HEK293 (cell line): ENCODE data around the gene SPRTN.
A peak's percentile ranks its signal among the peaks of the same experiment; 100 is the strongest.

Experiments used
- CTCF ChIA-PET: fragments of 350-600 bp; formaldehyde crosslinking; extraction: SDS; loops from one replicate; lab custom pipeline; 2021; ENCODE audit warnings: antibody characterized with exemption; lab: Yijun Ruan, JAX
- POLR2A ChIA-PET: fragments of 300-600 bp; formaldehyde crosslinking; extraction: SDS; loops from one replicate; lab custom pipeline; 2020; ENCODE audit warnings: antibody characterized with exemption, inconsistent platforms; lab: Yijun Ruan, JAX
- H3K27ac ChIP-seq: fragments of 200-500 bp; sonication (Bioruptor generic); 2 replicates; pipeline ENCODE4 v1.5.1; 2014; ENCODE audit warnings: low read depth, low read length, control low read depth, inconsistent platforms; ENCODE audit errors: extremely low read depth
- H3K36me3 ChIP-seq, 2 experiments: fragments of 200-500 bp in 1 of 2; sonication (Bioruptor generic) in 1 of 2; 1 replicate in 1 of 2; 2 replicates in 1 of 2; pipeline ENCODE4 v1.5.1; 2014 to 2017; ENCODE audit warnings: inconsistent platforms in 2 of 2, low read length in 2 of 2; ENCODE audit not compliant: control insufficient read depth in 2 of 2, insufficient read depth in 1 of 2
- H3K4me1 ChIP-seq: fragments of 200-500 bp; sonication (Bioruptor generic); 2 replicates; pipeline ENCODE4 v1.5.1; 2014; ENCODE audit warnings: mild to moderate bottlenecking, low read length, inconsistent platforms; ENCODE audit not compliant: control insufficient read depth, insufficient read depth
- H3K4me3 ChIP-seq: 2 replicates; pipeline ENCODE4 v1.5.1; 2011; ENCODE audit warnings: low read depth, mild to moderate bottlenecking, control low read depth, low read length, moderate library complexity
- H3K9me3 ChIP-seq: fragments of 200-500 bp; sonication (Bioruptor generic); 2 replicates; pipeline ENCODE4 v1.5.1; 2014; ENCODE audit warnings: low read depth, low read length, inconsistent platforms; ENCODE audit not compliant: control insufficient read depth, insufficient read depth
- SCRT2 ChIP-seq: fragments of 450-650 bp; formaldehyde crosslinking; IDR thresholded peaks from 2 replicates; pipeline ENCODE4 v1.5.1; 2016; ENCODE audit warnings: missing biosample characterization, missing genetic modification characterization
- ZBTB17 ChIP-seq: fragments of 450-650 bp; formaldehyde crosslinking; IDR thresholded peaks from 2 replicates; pipeline ENCODE4 v1.5.1; 2016; ENCODE audit warnings: missing biosample characterization, missing genetic modification characterization
- ZEB2 ChIP-seq: fragments of 450-650 bp; formaldehyde crosslinking; IDR thresholded peaks from 2 replicates; pipeline ENCODE4 v1.5.1; 2016; ENCODE audit warnings: missing biosample characterization, missing genetic modification characterization
- ZNF311 ChIP-seq: fragments of 450-650 bp; formaldehyde crosslinking; IDR thresholded peaks from 2 replicates; pipeline ENCODE4 v1.5.1; 2017; ENCODE audit warnings: missing biosample characterization, missing genetic modification characterization, borderline replicate concordance
- ZNF404 ChIP-seq: fragments of 450-650 bp; formaldehyde crosslinking; IDR thresholded peaks from 2 replicates; pipeline ENCODE4 v1.5.1; 2017; ENCODE audit warnings: missing biosample characterization, missing genetic modification characterization
- ZNF600 ChIP-seq: fragments of 450-650 bp; formaldehyde crosslinking; IDR thresholded peaks from 2 replicates; pipeline ENCODE4 v1.5.1; 2016; ENCODE audit warnings: missing biosample characterization, missing genetic modification characterization
- ZNF626 ChIP-seq: fragments of 450-650 bp; sonication (Bioruptor Pico); formaldehyde crosslinking; IDR thresholded peaks from 2 replicates; pipeline ENCODE4 v1.5.1; 2018; ENCODE audit warnings: missing biosample characterization, missing genetic modification characterization, inconsistent platforms
- ZSCAN23 ChIP-seq: fragments of 450-650 bp; formaldehyde crosslinking; IDR thresholded peaks from 2 replicates; pipeline ENCODE4 v1.5.1; 2016; ENCODE audit warnings: missing biosample characterization, missing genetic modification characterization
- TF ChIP-seq, protein P1 (sequence below): fragments of 450-650 bp; formaldehyde crosslinking; IDR thresholded peaks from 2 replicates; pipeline ENCODE4 v1.5.1; 2017; ENCODE audit warnings: missing biosample characterization, missing genetic modification characterization
- TF ChIP-seq, protein P2 (sequence below): fragments of 450-650 bp; formaldehyde crosslinking; IDR thresholded peaks from 2 replicates; pipeline ENCODE4 v1.5.1; 2016; ENCODE audit warnings: missing biosample characterization, missing genetic modification characterization
- TF ChIP-seq, protein P3 (sequence below): fragments of 450-650 bp; formaldehyde crosslinking; IDR thresholded peaks from 2 replicates; pipeline ENCODE4 v1.5.1; 2017; ENCODE audit warnings: missing biosample characterization, mild to moderate bottlenecking, missing genetic modification characterization, moderate library complexity
- TF ChIP-seq, protein P4 (sequence below): fragments of 450-650 bp; formaldehyde crosslinking; IDR thresholded peaks from 2 replicates; pipeline ENCODE4 v1.5.1; 2016; ENCODE audit warnings: missing biosample characterization, missing genetic modification characterization
- TF ChIP-seq, protein P5 (sequence below): fragments of 450-650 bp; formaldehyde crosslinking; IDR thresholded peaks from 2 replicates; pipeline ENCODE4 v1.5.1; 2016; ENCODE audit warnings: missing biosample characterization, missing genetic modification characterization
- TF ChIP-seq, protein P6 (sequence below): fragments of 450-650 bp; formaldehyde crosslinking; IDR thresholded peaks from 2 replicates; pipeline ENCODE4 v1.5.1; 2016; ENCODE audit warnings: missing biosample characterization, missing genetic modification characterization
- TF ChIP-seq, protein P7 (sequence below): fragments of 450-650 bp; formaldehyde crosslinking; IDR thresholded peaks from 2 replicates; pipeline ENCODE4 v1.5.1; 2016; ENCODE audit warnings: missing biosample characterization, missing genetic modification characterization, borderline replicate concordance
- TF ChIP-seq, protein P8 (sequence below): fragments of 450-650 bp; formaldehyde crosslinking; IDR thresholded peaks from 2 replicates; pipeline ENCODE4 v1.5.1; 2017; ENCODE audit warnings: missing biosample characterization, missing genetic modification characterization
- TF ChIP-seq, protein P9 (sequence below): fragments of 450-650 bp; formaldehyde crosslinking; IDR thresholded peaks from 2 replicates; pipeline ENCODE4 v1.5.1; 2017; ENCODE audit warnings: missing biosample characterization, missing genetic modification characterization

Gene SPRTN

DNA sequence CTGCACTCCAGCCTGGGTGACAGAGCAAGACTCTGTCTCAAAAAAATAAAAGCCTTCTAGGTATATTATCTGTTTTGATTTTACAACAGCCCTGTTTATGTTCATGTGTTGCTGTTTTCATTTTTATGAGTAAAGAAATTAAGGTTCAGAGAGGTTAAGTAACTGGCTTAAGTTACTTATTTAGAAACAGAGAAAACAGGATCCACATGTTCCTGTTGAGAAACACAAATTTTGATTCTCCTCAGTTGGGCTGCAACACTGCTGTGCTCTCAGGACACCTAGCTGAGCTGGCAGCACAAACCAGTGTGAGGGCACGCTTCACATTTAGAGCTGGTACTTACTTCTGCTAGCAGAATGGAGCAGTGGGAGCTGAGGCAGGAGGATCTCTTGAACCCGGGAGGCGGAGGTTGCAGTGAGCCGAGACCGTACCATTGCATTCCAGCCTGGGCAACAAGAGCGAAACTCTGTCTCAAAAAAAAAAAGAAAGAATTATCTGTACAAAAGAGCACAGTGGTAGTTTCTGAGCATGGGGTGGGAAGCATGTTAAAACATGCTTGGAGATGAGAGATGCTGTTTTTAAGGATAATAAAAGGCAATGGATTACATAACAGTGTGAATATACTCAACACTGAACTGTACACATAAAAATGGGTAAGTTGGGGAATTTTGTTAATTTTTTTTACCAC is 2.4 kb downstream of the SPRTN start:
- Histone ChIP-seq H3K4me1 (peaks cover 4% of the 10 kb centered on the region), H3K27ac (no peak overlapping the region), H3K9me3 (no peaks in the 10 kb centered on the region), H3K4me3 (no peak overlapping the region), H3K36me3 (peaks cover 33 to 52% of the 10 kb centered on the region in 2 experiments)
- ChIA-PET CTCF (interaction anchor here (0.6 to 1.3 kb wide), 5 partner anchors 17 to 522 kb away, joined by 3 to 6 read pairs (median 3); no protein-coding TSS in a partner anchor), POLR2A (no interaction called here)
- TF ChIP-seq, protein P1, sequence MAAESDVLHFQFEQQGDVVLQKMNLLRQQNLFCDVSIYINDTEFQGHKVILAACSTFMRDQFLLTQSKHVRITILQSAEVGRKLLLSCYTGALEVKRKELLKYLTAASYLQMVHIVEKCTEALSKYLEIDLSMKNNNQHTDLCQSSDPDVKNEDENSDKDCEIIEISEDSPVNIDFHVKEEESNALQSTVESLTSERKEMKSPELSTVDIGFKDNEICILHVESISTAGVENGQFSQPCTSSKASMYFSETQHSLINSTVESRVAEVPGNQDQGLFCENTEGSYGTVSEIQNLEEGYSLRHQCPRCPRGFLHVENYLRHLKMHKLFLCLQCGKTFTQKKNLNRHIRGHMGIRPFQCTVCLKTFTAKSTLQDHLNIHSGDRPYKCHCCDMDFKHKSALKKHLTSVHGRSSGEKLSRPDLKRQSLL (tag by site-specific recombination) = no peak
- TF ChIP-seq, protein P2, sequence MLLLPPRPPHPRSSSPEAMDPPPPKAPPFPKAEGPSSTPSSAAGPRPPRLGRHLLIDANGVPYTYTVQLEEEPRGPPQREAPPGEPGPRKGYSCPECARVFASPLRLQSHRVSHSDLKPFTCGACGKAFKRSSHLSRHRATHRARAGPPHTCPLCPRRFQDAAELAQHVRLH (tag by site-specific recombination) = no peak
- TF ChIP-seq, protein P3, sequence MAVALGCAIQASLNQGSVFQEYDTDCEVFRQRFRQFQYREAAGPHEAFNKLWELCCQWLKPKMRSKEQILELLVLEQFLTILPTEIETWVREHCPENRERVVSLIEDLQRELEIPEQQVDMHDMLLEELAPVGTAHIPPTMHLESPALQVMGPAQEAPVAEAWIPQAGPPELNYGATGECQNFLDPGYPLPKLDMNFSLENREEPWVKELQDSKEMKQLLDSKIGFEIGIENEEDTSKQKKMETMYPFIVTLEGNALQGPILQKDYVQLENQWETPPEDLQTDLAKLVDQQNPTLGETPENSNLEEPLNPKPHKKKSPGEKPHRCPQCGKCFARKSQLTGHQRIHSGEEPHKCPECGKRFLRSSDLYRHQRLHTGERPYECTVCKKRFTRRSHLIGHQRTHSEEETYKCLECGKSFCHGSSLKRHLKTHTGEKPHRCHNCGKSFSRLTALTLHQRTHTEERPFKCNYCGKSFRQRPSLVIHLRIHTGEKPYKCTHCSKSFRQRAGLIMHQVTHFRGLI = peak; percentile 76; the same call in 1 of the 2 replicates
- TF ChIP-seq, protein P4, sequence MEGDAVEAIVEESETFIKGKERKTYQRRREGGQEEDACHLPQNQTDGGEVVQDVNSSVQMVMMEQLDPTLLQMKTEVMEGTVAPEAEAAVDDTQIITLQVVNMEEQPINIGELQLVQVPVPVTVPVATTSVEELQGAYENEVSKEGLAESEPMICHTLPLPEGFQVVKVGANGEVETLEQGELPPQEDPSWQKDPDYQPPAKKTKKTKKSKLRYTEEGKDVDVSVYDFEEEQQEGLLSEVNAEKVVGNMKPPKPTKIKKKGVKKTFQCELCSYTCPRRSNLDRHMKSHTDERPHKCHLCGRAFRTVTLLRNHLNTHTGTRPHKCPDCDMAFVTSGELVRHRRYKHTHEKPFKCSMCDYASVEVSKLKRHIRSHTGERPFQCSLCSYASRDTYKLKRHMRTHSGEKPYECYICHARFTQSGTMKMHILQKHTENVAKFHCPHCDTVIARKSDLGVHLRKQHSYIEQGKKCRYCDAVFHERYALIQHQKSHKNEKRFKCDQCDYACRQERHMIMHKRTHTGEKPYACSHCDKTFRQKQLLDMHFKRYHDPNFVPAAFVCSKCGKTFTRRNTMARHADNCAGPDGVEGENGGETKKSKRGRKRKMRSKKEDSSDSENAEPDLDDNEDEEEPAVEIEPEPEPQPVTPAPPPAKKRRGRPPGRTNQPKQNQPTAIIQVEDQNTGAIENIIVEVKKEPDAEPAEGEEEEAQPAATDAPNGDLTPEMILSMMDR (tag by site-specific recombination) = no peak
- TF ChIP-seq ZNF600 (tag by site-specific recombination) (peak; percentile 39; the same call in 1 of the 2 replicates), SCRT2 (tag by site-specific recombination) (peak; percentile 72), ZNF626 (tag by site-specific recombination) (no peak), ZBTB17 (tag by site-specific recombination) (peak; percentile 80), ZNF404 (no peak), ZEB2 (tag by site-specific recombination) (no peak), ZNF311 (tag by site-specific recombination) (no peak), ZSCAN23 (tag by site-specific recombination) (no peak)
- TF ChIP-seq, protein P5, sequence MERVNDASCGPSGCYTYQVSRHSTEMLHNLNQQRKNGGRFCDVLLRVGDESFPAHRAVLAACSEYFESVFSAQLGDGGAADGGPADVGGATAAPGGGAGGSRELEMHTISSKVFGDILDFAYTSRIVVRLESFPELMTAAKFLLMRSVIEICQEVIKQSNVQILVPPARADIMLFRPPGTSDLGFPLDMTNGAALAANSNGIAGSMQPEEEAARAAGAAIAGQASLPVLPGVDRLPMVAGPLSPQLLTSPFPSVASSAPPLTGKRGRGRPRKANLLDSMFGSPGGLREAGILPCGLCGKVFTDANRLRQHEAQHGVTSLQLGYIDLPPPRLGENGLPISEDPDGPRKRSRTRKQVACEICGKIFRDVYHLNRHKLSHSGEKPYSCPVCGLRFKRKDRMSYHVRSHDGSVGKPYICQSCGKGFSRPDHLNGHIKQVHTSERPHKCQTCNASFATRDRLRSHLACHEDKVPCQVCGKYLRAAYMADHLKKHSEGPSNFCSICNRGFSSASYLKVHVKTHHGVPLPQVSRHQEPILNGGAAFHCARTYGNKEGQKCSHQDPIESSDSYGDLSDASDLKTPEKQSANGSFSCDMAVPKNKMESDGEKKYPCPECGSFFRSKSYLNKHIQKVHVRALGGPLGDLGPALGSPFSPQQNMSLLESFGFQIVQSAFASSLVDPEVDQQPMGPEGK = no peak
- TF ChIP-seq, protein P6, sequence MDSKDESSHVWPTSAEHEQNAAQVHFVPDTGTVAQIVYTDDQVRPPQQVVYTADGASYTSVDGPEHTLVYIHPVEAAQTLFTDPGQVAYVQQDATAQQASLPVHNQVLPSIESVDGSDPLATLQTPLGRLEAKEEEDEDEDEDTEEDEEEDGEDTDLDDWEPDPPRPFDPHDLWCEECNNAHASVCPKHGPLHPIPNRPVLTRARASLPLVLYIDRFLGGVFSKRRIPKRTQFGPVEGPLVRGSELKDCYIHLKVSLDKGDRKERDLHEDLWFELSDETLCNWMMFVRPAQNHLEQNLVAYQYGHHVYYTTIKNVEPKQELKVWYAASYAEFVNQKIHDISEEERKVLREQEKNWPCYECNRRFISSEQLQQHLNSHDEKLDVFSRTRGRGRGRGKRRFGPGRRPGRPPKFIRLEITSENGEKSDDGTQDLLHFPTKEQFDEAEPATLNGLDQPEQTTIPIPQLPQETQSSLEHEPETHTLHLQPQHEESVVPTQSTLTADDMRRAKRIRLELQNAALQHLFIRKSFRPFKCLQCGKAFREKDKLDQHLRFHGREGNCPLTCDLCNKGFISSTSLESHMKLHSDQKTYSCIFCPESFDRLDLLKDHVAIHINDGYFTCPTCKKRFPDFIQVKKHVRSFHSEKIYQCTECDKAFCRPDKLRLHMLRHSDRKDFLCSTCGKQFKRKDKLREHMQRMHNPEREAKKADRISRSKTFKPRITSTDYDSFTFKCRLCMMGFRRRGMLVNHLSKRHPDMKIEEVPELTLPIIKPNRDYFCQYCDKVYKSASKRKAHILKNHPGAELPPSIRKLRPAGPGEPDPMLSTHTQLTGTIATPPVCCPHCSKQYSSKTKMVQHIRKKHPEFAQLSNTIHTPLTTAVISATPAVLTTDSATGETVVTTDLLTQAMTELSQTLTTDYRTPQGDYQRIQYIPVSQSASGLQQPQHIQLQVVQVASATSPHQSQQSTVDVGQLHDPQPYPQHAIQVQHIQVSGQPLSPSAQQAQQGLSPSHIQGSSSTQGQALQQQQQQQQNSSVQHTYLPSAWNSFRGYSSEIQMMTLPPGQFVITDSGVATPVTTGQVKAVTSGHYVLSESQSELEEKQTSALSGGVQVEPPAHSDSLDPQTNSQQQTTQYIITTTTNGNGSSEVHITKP (tag by site-specific recombination) = peak; percentile 61
- TF ChIP-seq, protein P7, sequence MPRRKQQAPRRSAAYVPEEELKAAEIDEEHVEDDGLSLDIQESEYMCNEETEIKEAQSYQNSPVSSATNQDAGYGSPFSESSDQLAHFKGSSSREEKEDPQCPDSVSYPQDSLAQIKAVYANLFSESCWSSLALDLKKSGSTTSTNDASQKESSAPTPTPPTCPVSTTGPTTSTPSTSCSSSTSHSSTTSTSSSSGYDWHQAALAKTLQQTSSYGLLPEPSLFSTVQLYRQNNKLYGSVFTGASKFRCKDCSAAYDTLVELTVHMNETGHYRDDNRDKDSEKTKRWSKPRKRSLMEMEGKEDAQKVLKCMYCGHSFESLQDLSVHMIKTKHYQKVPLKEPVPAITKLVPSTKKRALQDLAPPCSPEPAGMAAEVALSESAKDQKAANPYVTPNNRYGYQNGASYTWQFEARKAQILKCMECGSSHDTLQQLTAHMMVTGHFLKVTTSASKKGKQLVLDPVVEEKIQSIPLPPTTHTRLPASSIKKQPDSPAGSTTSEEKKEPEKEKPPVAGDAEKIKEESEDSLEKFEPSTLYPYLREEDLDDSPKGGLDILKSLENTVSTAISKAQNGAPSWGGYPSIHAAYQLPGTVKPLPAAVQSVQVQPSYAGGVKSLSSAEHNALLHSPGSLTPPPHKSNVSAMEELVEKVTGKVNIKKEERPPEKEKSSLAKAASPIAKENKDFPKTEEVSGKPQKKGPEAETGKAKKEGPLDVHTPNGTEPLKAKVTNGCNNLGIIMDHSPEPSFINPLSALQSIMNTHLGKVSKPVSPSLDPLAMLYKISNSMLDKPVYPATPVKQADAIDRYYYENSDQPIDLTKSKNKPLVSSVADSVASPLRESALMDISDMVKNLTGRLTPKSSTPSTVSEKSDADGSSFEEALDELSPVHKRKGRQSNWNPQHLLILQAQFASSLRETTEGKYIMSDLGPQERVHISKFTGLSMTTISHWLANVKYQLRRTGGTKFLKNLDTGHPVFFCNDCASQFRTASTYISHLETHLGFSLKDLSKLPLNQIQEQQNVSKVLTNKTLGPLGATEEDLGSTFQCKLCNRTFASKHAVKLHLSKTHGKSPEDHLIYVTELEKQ (tag by site-specific recombination) = no peak
- TF ChIP-seq, protein P8, sequence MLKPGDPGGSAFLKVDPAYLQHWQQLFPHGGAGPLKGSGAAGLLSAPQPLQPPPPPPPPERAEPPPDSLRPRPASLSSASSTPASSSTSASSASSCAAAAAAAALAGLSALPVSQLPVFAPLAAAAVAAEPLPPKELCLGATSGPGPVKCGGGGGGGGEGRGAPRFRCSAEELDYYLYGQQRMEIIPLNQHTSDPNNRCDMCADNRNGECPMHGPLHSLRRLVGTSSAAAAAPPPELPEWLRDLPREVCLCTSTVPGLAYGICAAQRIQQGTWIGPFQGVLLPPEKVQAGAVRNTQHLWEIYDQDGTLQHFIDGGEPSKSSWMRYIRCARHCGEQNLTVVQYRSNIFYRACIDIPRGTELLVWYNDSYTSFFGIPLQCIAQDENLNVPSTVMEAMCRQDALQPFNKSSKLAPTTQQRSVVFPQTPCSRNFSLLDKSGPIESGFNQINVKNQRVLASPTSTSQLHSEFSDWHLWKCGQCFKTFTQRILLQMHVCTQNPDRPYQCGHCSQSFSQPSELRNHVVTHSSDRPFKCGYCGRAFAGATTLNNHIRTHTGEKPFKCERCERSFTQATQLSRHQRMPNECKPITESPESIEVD (tag by site-specific recombination) = 0 out of 2 replicates have a peak, but pooled peaks have one; percentile 19
- TF ChIP-seq, protein P9, sequence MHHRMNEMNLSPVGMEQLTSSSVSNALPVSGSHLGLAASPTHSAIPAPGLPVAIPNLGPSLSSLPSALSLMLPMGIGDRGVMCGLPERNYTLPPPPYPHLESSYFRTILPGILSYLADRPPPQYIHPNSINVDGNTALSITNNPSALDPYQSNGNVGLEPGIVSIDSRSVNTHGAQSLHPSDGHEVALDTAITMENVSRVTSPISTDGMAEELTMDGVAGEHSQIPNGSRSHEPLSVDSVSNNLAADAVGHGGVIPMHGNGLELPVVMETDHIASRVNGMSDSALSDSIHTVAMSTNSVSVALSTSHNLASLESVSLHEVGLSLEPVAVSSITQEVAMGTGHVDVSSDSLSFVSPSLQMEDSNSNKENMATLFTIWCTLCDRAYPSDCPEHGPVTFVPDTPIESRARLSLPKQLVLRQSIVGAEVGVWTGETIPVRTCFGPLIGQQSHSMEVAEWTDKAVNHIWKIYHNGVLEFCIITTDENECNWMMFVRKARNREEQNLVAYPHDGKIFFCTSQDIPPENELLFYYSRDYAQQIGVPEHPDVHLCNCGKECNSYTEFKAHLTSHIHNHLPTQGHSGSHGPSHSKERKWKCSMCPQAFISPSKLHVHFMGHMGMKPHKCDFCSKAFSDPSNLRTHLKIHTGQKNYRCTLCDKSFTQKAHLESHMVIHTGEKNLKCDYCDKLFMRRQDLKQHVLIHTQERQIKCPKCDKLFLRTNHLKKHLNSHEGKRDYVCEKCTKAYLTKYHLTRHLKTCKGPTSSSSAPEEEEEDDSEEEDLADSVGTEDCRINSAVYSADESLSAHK (tag by site-specific recombination) = no peak
